ENCODE measurements around the gene FGB. TPM values are rescaled to one million over a fixed set of nuclear protein-coding genes. Genes with fewer than 3 reads are reported as not detected.

FGB gene
- total RNA-seq, 1 donor from 2014 or later, result 3.7 TPM

DNA sequence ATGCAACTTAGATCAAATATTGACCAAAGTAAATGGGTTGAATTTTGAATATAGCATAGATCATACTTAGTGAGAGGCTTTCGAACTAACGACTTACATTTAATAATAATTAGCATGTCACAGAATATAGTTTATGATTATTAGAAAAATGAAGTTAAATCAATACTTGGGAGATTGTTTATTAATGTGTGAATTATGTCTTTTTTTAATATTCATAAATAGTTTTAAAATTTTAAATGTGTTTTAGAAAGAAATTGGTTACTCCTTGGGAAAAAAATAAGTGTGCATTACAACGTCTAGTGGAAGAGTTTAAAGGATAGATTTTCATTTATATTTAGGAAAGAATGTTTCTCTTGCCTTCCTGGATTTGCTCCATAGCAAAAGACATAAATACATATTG, 20.4 kb downstream of the FGB start:
- no peaks in the 10 kb centered on the region for H3K4me1 ChIP-seq (ENCODE audit: control insufficient read depth in 3 of 3, insufficient read depth in 3 of 3, low read length in 3 of 3)
- H3K9me3 ChIP-seq (ENCODE audit: control insufficient read depth in 3 of 3, low read length in 3 of 3), result no peaks in the 10 kb centered on the region
- no peak overlapping the region for H3K27ac ChIP-seq (ENCODE audit: low read depth, low read length)
- no peaks in the 10 kb centered on the region for H3K36me3 ChIP-seq (ENCODE audit: control insufficient read depth in 3 of 3, insufficient read depth in 3 of 3, low read length in 3 of 3)
- no peak overlapping the region for H3K9ac ChIP-seq (ENCODE audit: low read depth in 1 of 3, low read length in 3 of 3)
- no peak overlapping the region for H3K4me3 ChIP-seq (ENCODE audit: low read length in 3 of 3)
- H3K27me3 ChIP-seq (ENCODE audit: control insufficient read depth in 3 of 3, insufficient read depth in 3 of 3, low read length in 3 of 3), result no peaks in the 10 kb centered on the region

DNA sequence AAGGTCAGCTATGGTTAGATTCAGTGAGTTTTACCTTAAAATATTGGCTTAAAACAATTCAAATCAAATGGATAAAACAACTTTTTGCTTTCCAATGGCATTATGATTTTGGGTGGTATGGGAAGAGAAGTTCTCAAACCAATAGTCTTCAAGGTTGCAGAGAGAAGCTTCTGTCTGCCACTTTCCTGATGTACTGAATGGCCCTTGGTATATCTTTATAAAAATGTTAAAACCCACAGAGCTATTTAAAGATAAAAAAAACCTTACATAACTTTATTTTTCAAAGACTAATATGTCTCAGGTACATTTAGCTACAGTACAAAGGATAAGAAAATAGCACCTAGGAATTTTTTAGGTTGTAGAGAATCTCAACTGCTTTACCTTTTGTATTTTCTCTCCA, 20.9 kb downstream of the FGB start:
- H3K36me3 ChIP-seq (ENCODE audit: control insufficient read depth in 3 of 3, insufficient read depth in 3 of 3, low read length in 3 of 3), result no peaks in the 10 kb centered on the region
- H3K27me3 ChIP-seq (ENCODE audit: control insufficient read depth in 3 of 3, insufficient read depth in 3 of 3, low read length in 3 of 3), result no peaks in the 10 kb centered on the region
- H3K4me3 ChIP-seq (ENCODE audit: low read length in 3 of 3), result no peak overlapping the region
- H3K9ac ChIP-seq (ENCODE audit: low read depth in 1 of 3, low read length in 3 of 3), result no peak overlapping the region
- H3K9me3 ChIP-seq (ENCODE audit: control insufficient read depth in 3 of 3, low read length in 3 of 3), result no peaks in the 10 kb centered on the region
- H3K27ac ChIP-seq (ENCODE audit: low read depth, low read length), result no peak overlapping the region
- H3K4me1 ChIP-seq (ENCODE audit: control insufficient read depth in 3 of 3, insufficient read depth in 3 of 3, low read length in 3 of 3), result no peaks in the 10 kb centered on the region

DNA sequence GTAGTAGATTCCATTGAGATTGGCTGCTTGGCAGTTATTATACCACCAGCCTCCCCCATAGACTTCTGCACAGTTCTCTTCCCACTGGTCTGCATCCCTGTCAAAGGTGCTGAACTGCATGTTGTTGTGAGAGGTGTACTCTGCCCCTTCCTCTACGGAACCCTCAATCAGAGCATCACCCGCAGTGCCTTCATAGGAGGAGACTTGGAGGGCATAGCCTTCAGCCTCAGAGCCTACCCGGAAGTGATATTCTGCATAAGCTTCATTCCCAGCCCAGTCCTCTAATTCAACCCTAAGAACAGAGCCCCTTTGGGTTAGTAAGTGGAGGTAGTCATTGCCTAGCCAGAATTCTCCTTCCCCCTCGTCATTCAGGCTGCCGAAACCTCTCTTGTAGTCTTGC, 21.4 kb downstream of the FGB start:
- Histone ChIP-seq H3K27ac (ENCODE audit: low read depth, low read length) (no peak overlapping the region), H3K4me3 (ENCODE audit: low read length in 3 of 3) (no peak overlapping the region), H3K36me3 (ENCODE audit: control insufficient read depth in 3 of 3, insufficient read depth in 3 of 3, low read length in 3 of 3) (no peaks in the 10 kb centered on the region), H3K9ac (ENCODE audit: low read depth in 1 of 3, low read length in 3 of 3) (no peak overlapping the region), H3K4me1 (ENCODE audit: control insufficient read depth in 3 of 3, insufficient read depth in 3 of 3, low read length in 3 of 3) (no peaks in the 10 kb centered on the region), H3K27me3 (ENCODE audit: control insufficient read depth in 3 of 3, insufficient read depth in 3 of 3, low read length in 3 of 3) (no peaks in the 10 kb centered on the region), H3K9me3 (ENCODE audit: control insufficient read depth in 3 of 3, low read length in 3 of 3) (no peaks in the 10 kb centered on the region)

DNA sequence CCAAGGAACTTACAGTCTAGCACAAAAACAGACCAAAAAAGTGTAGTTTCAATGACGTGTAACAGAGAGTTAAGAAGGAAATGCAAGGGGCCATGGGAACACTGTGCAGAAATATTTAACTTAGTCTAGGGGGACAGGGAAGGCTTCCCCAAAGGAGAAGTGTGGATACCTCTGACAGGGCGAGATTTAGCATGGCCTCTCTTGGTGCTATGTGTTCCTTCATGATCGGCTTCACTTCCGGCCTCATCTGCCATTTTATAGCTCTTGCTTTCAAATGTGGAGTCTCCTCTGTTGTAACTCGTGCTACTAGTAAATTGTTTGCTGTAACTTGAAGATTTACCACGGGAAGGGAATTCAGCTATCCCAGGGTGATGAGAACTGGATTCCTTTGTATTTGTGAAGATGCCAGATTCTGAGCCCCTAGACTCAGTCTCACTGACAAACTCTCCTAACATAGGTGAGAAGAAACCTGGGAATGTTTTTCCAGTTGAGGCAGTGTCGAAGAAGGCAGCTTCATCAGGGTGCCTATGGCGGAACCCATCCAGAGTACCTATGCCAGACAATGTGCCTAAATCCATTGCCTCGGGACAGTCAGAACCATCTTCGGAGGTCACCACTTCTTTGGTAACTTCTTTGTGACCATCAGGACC, 22.7 kb downstream of the FGB start:
- Histone ChIP-seq H3K27me3 (ENCODE audit: control insufficient read depth in 3 of 3, insufficient read depth in 3 of 3, low read length in 3 of 3) (no peaks in the 10 kb centered on the region), H3K4me3 (ENCODE audit: low read length in 3 of 3) (no peak overlapping the region), H3K27ac (ENCODE audit: low read depth, low read length) (no peak overlapping the region), H3K4me1 (ENCODE audit: control insufficient read depth in 3 of 3, insufficient read depth in 3 of 3, low read length in 3 of 3) (no peaks in the 10 kb centered on the region), H3K9me3 (ENCODE audit: control insufficient read depth in 3 of 3, low read length in 3 of 3) (no peaks in the 10 kb centered on the region), H3K9ac (ENCODE audit: low read depth in 1 of 3, low read length in 3 of 3) (no peak overlapping the region), H3K36me3 (ENCODE audit: control insufficient read depth in 3 of 3, insufficient read depth in 3 of 3, low read length in 3 of 3) (no peaks in the 10 kb centered on the region)

DNA sequence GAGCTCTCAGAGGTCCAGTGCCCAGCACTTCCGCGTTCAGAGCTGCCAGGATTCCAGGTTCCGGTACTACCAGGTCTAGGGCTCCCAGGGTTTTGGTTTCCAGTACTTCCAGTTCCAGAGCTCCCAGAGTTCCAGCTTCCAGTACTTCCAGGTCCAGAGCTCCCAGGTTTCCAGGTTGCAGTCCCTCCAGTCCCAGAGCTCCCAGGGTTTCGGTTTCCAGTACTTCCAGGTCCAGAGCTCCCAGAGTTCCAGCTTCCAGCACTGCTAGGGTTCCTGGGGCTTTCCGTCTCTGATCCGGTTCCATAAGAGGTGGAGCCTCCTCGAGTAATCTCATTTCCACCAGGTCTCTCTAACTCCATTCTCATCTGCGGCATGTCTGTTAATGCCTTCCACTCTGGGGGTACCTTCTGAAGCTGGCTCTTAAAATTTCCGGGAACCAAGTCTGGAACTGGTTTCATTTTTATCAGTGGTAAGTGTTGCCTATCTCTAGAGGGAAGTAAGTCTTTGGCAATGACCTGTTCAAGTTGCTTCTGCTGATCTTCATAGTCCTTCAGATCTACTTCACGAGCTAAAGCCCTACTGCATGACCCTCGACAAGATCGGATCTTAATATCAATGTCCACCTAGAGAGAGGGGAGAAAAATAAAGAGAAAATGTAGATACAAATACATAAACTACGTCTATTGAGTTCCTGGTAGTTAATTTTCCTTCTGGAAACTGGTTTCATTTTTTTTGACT, 23.7 kb downstream of the FGB start:
- no peaks in the 10 kb centered on the region for H3K9me3 ChIP-seq (ENCODE audit: control insufficient read depth in 3 of 3, low read length in 3 of 3)
- no peaks in the 10 kb centered on the region for H3K36me3 ChIP-seq (ENCODE audit: control insufficient read depth in 3 of 3, insufficient read depth in 3 of 3, low read length in 3 of 3)
- no peak overlapping the region for H3K4me3 ChIP-seq (ENCODE audit: low read length in 3 of 3)
- H3K4me1 ChIP-seq (ENCODE audit: control insufficient read depth in 3 of 3, insufficient read depth in 3 of 3, low read length in 3 of 3), result no peaks in the 10 kb centered on the region
- no peaks in the 10 kb centered on the region for H3K27me3 ChIP-seq (ENCODE audit: control insufficient read depth in 3 of 3, insufficient read depth in 3 of 3, low read length in 3 of 3)
- no peak overlapping the region for H3K9ac ChIP-seq (ENCODE audit: low read depth in 1 of 3, low read length in 3 of 3)
- H3K27ac ChIP-seq (ENCODE audit: low read depth, low read length), result no peak overlapping the region

DNA sequence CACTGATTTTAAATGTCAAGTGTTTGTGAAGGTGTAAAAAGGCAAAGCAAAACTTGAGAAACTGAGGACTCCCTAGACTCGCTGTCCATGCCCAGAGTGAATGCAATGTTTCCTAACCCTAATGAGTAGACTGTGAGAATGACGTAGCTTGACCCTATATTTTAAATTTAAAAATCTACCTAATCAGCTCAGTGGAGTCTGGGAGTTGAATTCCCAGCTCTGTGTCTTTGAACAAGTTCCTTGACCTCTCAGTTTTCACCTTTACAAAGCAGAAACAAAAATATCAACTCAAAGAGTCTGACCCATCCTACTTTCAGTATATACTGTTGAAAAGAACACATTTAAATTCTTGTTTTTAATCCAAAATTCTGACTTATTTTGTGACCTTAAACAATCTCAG, 25.4 kb downstream of the FGB start:
- H3K27me3 ChIP-seq (ENCODE audit: control insufficient read depth in 3 of 3, insufficient read depth in 3 of 3, low read length in 3 of 3), result no peaks in the 10 kb centered on the region
- no peak overlapping the region for H3K4me3 ChIP-seq (ENCODE audit: low read length in 3 of 3)
- H3K9me3 ChIP-seq (ENCODE audit: control insufficient read depth in 3 of 3, low read length in 3 of 3), result no peaks in the 10 kb centered on the region
- H3K36me3 ChIP-seq (ENCODE audit: control insufficient read depth in 3 of 3, insufficient read depth in 3 of 3, low read length in 3 of 3), result no peaks in the 10 kb centered on the region
- H3K27ac ChIP-seq (ENCODE audit: low read depth, low read length), result no peak overlapping the region
- H3K9ac ChIP-seq (ENCODE audit: low read depth in 1 of 3, low read length in 3 of 3), result no peak overlapping the region
- H3K4me1 ChIP-seq (ENCODE audit: control insufficient read depth in 3 of 3, insufficient read depth in 3 of 3, low read length in 3 of 3), result no peaks in the 10 kb centered on the region

DNA sequence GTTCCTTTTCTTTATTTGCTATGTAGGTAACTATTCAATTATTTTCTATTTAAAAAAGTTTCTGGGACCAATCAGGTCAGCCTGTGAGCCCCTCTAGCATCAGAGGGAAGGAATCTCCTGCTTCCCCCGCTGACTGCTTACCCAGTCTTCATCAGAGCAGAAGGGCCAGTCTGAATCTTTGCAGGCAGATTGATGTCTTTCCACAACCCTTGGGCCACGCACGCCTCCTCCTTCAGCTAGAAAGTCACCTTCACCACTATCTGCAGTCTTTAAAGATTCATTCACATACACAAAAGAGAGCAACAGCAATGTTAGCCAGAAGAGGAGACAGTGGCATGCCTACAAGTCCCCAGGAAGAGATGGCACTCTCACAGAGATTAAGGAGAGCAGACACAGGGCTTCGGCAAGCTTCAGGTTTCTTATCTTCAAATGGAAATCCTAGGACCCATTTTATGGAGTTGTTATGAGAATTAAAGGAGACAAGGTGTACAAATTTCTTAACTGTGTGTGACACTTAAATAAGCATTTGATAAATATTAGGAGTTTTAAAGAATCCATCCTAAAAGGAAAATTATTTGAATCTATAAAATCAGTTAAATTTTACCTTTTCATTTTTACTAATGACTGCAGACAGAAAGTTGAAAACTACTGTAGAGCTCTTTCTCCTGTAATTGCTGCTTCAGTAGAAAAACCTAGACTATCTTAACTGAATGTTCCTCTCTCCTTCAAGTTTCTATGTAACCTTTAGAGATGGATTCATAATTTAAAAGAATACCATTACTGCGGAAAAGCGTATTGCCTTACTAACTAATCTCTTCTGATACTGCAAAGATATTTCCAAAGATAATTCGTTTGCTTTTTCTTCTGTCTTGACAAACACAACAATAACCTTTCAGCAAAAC, 26.7 kb downstream of the FGB start:
- Histone ChIP-seq H3K4me3 (ENCODE audit: low read length in 3 of 3) (no peak overlapping the region), H3K9me3 (ENCODE audit: control insufficient read depth in 3 of 3, low read length in 3 of 3) (no peaks in the 10 kb centered on the region), H3K36me3 (ENCODE audit: control insufficient read depth in 3 of 3, insufficient read depth in 3 of 3, low read length in 3 of 3) (no peaks in the 10 kb centered on the region), H3K4me1 (ENCODE audit: control insufficient read depth in 3 of 3, insufficient read depth in 3 of 3, low read length in 3 of 3) (no peaks in the 10 kb centered on the region), H3K27me3 (ENCODE audit: control insufficient read depth in 3 of 3, insufficient read depth in 3 of 3, low read length in 3 of 3) (no peaks in the 10 kb centered on the region), H3K9ac (ENCODE audit: low read depth in 1 of 3, low read length in 3 of 3) (no peak overlapping the region), H3K27ac (ENCODE audit: low read depth, low read length) (no peak overlapping the region)

DNA sequence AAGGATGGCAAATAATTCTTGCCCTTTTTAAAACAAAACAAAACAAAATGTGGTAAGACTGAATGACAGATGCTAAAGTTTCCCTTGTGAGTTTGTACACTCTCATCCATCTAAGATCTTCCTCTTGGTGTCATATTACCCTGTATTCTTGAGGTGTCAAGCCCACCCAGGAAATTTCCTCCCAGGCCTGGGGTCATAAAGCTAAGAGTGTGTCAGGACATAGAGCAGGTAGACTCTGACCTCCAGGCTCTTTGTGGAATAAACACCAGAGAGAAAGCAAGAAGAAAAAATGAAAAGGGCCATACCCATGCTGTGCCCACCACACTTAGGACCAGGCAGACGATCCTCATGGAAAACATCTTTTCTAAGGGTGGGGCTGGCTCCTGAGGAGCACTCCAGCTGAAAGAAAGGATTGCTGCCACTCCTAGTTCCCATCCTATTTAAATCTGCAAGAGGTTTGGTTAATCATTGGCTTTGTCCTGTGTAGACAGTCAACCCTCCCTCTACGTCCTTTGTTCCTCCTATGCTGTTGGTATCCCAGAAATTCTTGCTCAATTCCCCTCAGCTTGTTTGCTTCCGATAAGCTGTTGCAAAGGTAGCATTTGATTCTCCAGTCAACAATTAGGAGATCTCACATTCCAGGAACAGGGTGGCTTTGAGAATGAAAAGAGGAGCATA, 27.7 kb downstream of the FGB start, which contains the start of gene FGA:
Gene FGA (minus strand): TSS at position 414 of the 678 bp plus-strand sequence. CDS start 55 bp downstream, at position 359.
- H3K27me3 ChIP-seq (ENCODE audit: control insufficient read depth in 3 of 3, insufficient read depth in 3 of 3, low read length in 3 of 3), result no peaks in the 10 kb centered on the region
- H3K27ac ChIP-seq (ENCODE audit: low read depth, low read length), result no peak within 1 kb of the TSS
- H3K4me1 ChIP-seq (ENCODE audit: control insufficient read depth in 3 of 3, insufficient read depth in 3 of 3, low read length in 3 of 3), result no peaks in the 10 kb centered on the region
- no peak within 1 kb of the TSS for H3K9ac ChIP-seq (ENCODE audit: low read depth in 1 of 3, low read length in 3 of 3)
- H3K4me3 ChIP-seq (ENCODE audit: low read length in 3 of 3), result no peak within 1 kb of the TSS
- no peaks in the 10 kb centered on the region for H3K36me3 ChIP-seq (ENCODE audit: control insufficient read depth in 3 of 3, insufficient read depth in 3 of 3, low read length in 3 of 3)
- no peaks in the 10 kb centered on the region for H3K9me3 ChIP-seq (ENCODE audit: control insufficient read depth in 3 of 3, low read length in 3 of 3)

DNA sequence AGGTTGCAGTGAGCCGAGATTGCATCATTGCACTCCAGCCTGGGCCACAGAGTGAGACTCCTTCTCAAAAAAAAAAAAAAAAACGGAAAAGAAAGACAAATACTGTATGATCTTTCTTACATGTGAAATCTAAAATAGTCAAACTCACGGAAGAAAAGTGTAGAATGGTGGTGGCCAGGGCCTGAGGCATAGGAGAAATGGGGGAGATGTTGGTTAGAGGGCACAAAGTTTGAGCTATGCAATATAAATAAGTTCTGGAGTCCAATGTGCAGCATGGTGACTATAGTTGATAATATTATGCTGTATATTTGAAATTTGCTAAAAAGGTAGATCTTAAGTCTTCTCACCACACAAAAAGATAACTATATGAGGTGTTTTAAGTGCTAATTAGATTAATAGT, 29.1 kb downstream of the FGB start:
- Histone ChIP-seq H3K9me3 (ENCODE audit: control insufficient read depth in 3 of 3, low read length in 3 of 3) (no peaks in the 10 kb centered on the region), H3K4me3 (ENCODE audit: low read length in 3 of 3) (no peak overlapping the region), H3K4me1 (ENCODE audit: control insufficient read depth in 3 of 3, insufficient read depth in 3 of 3, low read length in 3 of 3) (no peaks in the 10 kb centered on the region), H3K9ac (ENCODE audit: low read depth in 1 of 3, low read length in 3 of 3) (no peak overlapping the region), H3K36me3 (ENCODE audit: control insufficient read depth in 3 of 3, insufficient read depth in 3 of 3, low read length in 3 of 3) (no peaks in the 10 kb centered on the region), H3K27me3 (ENCODE audit: control insufficient read depth in 3 of 3, insufficient read depth in 3 of 3, low read length in 3 of 3) (no peaks in the 10 kb centered on the region), H3K27ac (ENCODE audit: low read depth, low read length) (no peak overlapping the region)

All from skeletal muscle tissue (tissue), 4 donors.